Measurements from ENCODE around the gene LGALS13. TPM values are rescaled to one million over a fixed set of nuclear protein-coding genes. Genes with fewer than 3 reads are reported as not detected.

Gene LGALS13
- total RNA-seq, 1 donor from 2014 or later, result not detected

DNA sequence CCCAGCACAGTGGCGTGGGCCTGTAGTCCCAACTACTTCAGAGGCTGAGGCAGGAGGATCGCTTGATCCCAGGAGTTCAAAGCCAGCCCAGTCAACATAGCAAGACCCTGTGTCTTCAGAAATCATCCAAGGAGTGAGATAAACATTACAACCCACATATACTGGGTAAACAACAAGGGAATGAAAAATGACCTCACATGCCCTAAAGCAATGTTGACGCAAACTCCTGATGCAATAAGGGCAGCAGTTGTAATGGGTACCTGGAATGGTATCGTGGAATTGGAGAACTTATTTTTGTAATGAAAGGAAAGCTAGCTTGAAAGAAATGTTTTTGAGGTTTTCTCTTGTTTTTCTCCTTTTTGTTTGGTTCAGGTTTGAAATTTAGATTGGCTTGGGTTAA lies 28.9 kb downstream of the LGALS13 start:
- H2AFZ ChIP-seq (ENCODE audit: low read depth, low read length), result no peak overlapping the region
- H3K4me1 ChIP-seq (ENCODE audit: insufficient read depth, low read length), result no peaks in the 10 kb centered on the region
- TF ChIP-seq EZH2 (IDR thresholded peaks at IDR 0.05; ENCODE audit: insufficient read depth, low read length), result no peak
- H3K27me3 Mint-ChIP-seq (ENCODE audit: low read depth, unreplicated experiment), result peaks cover 27% of the 10 kb centered on the region
- H4K20me1 ChIP-seq (ENCODE audit: insufficient read depth, low read length), result no peaks in the 10 kb centered on the region
- no peaks in the 10 kb centered on the region for H3K4me1 Mint-ChIP-seq (ENCODE audit: low read depth, unreplicated experiment)
- DNase-seq (ENCODE audit: low read depth) (no peak), FAIRE-seq (no peak)
- H3K4me3 Mint-ChIP-seq (ENCODE audit: unreplicated experiment), result no peak overlapping the region
- H3K27ac ChIP-seq (ENCODE audit: low read depth, low read length), result no peak overlapping the region
- no peak overlapping the region for H3K27ac Mint-ChIP-seq (ENCODE audit: unreplicated experiment)
- no peaks in the 10 kb centered on the region for H3K36me3 Mint-ChIP-seq (ENCODE audit: low read depth, unreplicated experiment)
- H3K9ac ChIP-seq (ENCODE audit: low read length), result no peak overlapping the region
- H3K36me3 ChIP-seq (ENCODE audit: insufficient read depth, low read length), result no peaks in the 10 kb centered on the region
- no peaks in the 10 kb centered on the region for H3K79me2 ChIP-seq (ENCODE audit: insufficient read depth, low read length)
- no peaks in the 10 kb centered on the region for H3K27me3 ChIP-seq (ENCODE audit: insufficient read depth, low read length)
- no peak overlapping the region for H3K4me2 ChIP-seq (ENCODE audit: low read length)
- H3K9me3 Mint-ChIP-seq (ENCODE audit: unreplicated experiment), result peaks cover 4% of the 10 kb centered on the region
- H3K9me3 ChIP-seq (ENCODE audit: insufficient read depth, low read depth, low read length), result no peaks in the 10 kb centered on the region
- H3K4me3 ChIP-seq (ENCODE audit: insufficient read depth, low read depth, low read length), result no peak overlapping the region

DNA sequence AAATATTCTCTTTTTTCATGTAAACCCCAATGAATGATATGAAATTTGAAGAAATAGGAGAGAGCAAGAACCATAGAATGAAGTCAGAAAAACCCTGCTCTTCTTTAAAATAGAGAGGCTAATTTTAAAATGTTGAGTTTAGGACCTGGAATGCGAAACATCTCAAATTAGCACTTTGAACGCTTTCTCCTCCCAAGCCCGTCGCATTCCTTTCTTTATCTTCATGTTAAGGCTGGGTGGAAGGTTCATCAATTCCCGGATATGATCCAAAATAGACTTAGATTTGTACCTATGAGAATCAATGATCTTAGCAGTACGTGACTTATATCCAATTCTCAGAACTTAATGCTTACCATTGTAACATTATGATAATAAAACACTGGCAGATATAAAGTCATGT lies 29.3 kb downstream of the LGALS13 start:
- no peak overlapping the region for H3K4me3 ChIP-seq (ENCODE audit: insufficient read depth, low read depth, low read length)
- DNase-seq (ENCODE audit: low read depth) (no peak), FAIRE-seq (no peak)
- no peaks in the 10 kb centered on the region for H3K4me1 Mint-ChIP-seq (ENCODE audit: low read depth, unreplicated experiment)
- no peaks in the 10 kb centered on the region for H3K9me3 ChIP-seq (ENCODE audit: insufficient read depth, low read depth, low read length)
- H3K27me3 ChIP-seq (ENCODE audit: insufficient read depth, low read length), result no peaks in the 10 kb centered on the region
- H3K27me3 Mint-ChIP-seq (ENCODE audit: low read depth, unreplicated experiment), result peaks cover 27% of the 10 kb centered on the region
- H3K4me2 ChIP-seq (ENCODE audit: low read length), result no peak overlapping the region
- no peaks in the 10 kb centered on the region for H4K20me1 ChIP-seq (ENCODE audit: insufficient read depth, low read length)
- no peaks in the 10 kb centered on the region for H3K79me2 ChIP-seq (ENCODE audit: insufficient read depth, low read length)
- H2AFZ ChIP-seq (ENCODE audit: low read depth, low read length), result no peak overlapping the region
- peaks cover 4% of the 10 kb centered on the region for H3K9me3 Mint-ChIP-seq (ENCODE audit: unreplicated experiment)
- H3K27ac ChIP-seq (ENCODE audit: low read depth, low read length), result no peak overlapping the region
- no peak overlapping the region for H3K27ac Mint-ChIP-seq (ENCODE audit: unreplicated experiment)
- no peak overlapping the region for H3K9ac ChIP-seq (ENCODE audit: low read length)
- H3K36me3 Mint-ChIP-seq (ENCODE audit: low read depth, unreplicated experiment), result no peaks in the 10 kb centered on the region
- H3K4me3 Mint-ChIP-seq (ENCODE audit: unreplicated experiment), result no peak overlapping the region
- no peaks in the 10 kb centered on the region for H3K36me3 ChIP-seq (ENCODE audit: insufficient read depth, low read length)
- TF ChIP-seq, protein P1, sequence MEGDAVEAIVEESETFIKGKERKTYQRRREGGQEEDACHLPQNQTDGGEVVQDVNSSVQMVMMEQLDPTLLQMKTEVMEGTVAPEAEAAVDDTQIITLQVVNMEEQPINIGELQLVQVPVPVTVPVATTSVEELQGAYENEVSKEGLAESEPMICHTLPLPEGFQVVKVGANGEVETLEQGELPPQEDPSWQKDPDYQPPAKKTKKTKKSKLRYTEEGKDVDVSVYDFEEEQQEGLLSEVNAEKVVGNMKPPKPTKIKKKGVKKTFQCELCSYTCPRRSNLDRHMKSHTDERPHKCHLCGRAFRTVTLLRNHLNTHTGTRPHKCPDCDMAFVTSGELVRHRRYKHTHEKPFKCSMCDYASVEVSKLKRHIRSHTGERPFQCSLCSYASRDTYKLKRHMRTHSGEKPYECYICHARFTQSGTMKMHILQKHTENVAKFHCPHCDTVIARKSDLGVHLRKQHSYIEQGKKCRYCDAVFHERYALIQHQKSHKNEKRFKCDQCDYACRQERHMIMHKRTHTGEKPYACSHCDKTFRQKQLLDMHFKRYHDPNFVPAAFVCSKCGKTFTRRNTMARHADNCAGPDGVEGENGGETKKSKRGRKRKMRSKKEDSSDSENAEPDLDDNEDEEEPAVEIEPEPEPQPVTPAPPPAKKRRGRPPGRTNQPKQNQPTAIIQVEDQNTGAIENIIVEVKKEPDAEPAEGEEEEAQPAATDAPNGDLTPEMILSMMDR (IDR thresholded peaks at IDR 0.05; ENCODE audit: insufficient read depth, low read depth, low read length), result no peak
- TF ChIP-seq EZH2 (IDR thresholded peaks at IDR 0.05; ENCODE audit: insufficient read depth, low read length), result no peak
- no peaks in the 10 kb centered on the region for H3K4me1 ChIP-seq (ENCODE audit: insufficient read depth, low read length)

DNA sequence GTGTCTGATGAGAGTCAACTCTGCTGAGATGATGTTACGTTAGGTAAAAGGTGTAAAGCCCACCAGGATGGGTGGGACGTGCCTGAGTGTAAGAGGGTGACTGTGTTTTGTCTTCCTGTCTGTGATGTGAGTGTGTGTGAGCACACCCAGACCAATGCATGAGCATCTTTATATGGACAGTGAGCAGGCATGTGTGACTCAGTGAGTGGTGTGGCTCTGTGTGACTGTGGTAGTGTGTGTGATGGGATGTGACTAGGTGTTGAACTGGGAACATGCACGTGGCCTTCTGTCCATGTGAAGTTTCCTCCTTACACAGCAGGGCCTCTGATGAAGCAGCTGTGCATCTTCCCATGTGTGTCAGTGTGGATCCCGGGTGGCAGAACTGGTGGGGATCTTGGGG lies 35.6 kb downstream of the LGALS13 start:
- Histone ChIP-seq H3K27me3 (ENCODE audit: insufficient read depth, low read length) (no peaks in the 10 kb centered on the region), H3K9ac (ENCODE audit: low read length) (no peak overlapping the region), H3K27ac (ENCODE audit: low read depth, low read length) (no peak overlapping the region), H3K36me3 (ENCODE audit: insufficient read depth, low read length) (no peaks in the 10 kb centered on the region), H3K4me2 (ENCODE audit: low read length) (no peak overlapping the region), H3K9me3 (ENCODE audit: insufficient read depth, low read depth, low read length) (no peaks in the 10 kb centered on the region), H3K79me2 (ENCODE audit: insufficient read depth, low read length) (no peaks in the 10 kb centered on the region), H3K4me1 (ENCODE audit: insufficient read depth, low read length) (no peaks in the 10 kb centered on the region), H3K4me3 (ENCODE audit: insufficient read depth, low read depth, low read length) (no peak overlapping the region), H2AFZ (ENCODE audit: low read depth, low read length) (no peak overlapping the region), H4K20me1 (ENCODE audit: insufficient read depth, low read length) (no peaks in the 10 kb centered on the region)
- no peak for TF ChIP-seq EZH2 (IDR thresholded peaks at IDR 0.05; ENCODE audit: insufficient read depth, low read length)
- TF ChIP-seq, protein P1 (IDR thresholded peaks at IDR 0.05; ENCODE audit: insufficient read depth, low read depth, low read length), result no peak
- H3K4me3 Mint-ChIP-seq (ENCODE audit: unreplicated experiment), result no peak overlapping the region
- no peak overlapping the region for H3K27ac Mint-ChIP-seq (ENCODE audit: unreplicated experiment)
- no peaks in the 10 kb centered on the region for H3K36me3 Mint-ChIP-seq (ENCODE audit: low read depth, unreplicated experiment)
- H3K27me3 Mint-ChIP-seq (ENCODE audit: low read depth, unreplicated experiment), result peaks cover 67% of the 10 kb centered on the region
- no peaks in the 10 kb centered on the region for H3K4me1 Mint-ChIP-seq (ENCODE audit: low read depth, unreplicated experiment)
- FAIRE-seq (no peak), DNase-seq (ENCODE audit: low read depth) (no peak)
- H3K9me3 Mint-ChIP-seq (ENCODE audit: unreplicated experiment), result peaks cover 4% of the 10 kb centered on the region
